ENCODE measurements around the gene LARP1.
A peak's percentile ranks its signal among the peaks of the same experiment; 100 is the strongest.

LARP1 gene

DNA sequence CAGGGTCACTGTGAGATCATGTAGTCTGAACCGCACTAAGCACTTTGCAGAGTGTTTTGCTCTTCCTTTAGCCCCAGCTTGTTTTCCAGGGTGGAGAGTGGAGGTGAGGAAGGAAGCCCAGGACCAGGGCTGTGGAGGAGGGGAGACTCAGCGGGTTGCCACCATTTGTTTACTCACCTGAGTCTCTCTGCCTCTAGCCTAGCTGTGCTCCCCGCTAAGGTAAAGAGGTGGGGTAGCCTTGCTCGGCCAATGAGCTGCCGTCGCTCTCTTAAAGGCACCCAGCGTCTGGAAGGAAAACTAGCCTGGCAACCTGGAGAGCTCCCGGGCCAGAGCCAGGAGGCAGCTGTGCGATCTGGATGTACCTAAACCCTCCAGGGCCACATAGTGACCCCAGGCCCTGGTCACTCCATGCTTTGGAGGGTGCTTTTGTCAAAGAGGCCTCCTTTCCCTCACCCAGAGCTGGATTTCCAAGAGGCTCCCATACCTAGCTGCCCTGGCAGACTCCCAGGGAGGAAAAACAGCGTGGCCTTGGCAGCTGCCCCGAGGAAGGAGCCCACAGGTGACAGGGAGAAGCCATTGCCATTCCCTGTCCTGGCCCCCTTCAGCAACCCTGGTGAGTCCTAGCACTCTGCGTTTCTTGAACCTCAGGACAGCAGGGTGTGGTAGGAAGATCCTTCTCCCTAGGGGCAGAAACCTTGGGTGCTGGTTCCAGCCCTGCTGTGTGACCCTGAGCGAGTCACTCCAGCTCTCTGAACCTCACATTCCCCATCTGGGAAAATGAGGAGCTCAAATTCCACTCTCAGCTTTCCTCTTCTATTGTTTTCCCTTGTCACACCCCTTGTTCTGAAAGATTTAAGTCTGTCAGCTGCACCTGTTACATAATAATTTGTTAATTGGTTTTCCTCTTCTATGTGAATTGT lies 42.4 kb upstream of the LARP1 start:
- DNase-seq (ENCODE audit: low read depth): no peak
- TF ChIP-seq, protein P1, sequence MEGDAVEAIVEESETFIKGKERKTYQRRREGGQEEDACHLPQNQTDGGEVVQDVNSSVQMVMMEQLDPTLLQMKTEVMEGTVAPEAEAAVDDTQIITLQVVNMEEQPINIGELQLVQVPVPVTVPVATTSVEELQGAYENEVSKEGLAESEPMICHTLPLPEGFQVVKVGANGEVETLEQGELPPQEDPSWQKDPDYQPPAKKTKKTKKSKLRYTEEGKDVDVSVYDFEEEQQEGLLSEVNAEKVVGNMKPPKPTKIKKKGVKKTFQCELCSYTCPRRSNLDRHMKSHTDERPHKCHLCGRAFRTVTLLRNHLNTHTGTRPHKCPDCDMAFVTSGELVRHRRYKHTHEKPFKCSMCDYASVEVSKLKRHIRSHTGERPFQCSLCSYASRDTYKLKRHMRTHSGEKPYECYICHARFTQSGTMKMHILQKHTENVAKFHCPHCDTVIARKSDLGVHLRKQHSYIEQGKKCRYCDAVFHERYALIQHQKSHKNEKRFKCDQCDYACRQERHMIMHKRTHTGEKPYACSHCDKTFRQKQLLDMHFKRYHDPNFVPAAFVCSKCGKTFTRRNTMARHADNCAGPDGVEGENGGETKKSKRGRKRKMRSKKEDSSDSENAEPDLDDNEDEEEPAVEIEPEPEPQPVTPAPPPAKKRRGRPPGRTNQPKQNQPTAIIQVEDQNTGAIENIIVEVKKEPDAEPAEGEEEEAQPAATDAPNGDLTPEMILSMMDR (IDR thresholded peaks at IDR 0.05; ENCODE audit: low read depth, low read length, missing control alignments): no peak
- H3K4me3 ChIP-seq (ENCODE audit: low read depth, low read length): no peak overlapping the region

DNA sequence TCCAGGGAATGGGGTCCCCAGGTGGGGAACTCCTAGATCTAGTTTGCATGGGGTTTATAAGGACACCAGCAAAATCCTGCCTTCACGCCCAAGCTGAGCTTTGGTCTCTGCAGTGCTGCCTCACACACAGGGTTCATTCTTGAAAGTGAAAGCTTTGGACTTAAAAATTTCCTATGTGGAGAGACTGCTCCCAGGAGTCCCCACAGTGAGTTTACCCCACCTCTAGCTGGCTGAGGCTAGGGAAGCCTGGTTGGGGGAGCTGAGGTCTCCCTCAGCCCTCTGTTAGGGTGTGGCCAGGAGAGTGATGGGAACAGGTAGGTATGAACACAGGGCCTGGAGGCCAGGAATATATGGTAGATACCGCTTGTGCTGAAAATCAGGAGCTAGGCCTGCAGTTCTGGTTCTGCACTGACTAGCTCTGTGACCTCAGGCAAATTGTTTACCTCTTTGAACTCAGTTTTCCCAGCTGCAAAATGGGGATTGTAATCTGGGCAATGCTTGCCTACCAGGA lies 41.5 kb upstream of the LARP1 start:
- no peak for DNase-seq (ENCODE audit: low read depth)
- no peak overlapping the region for H3K4me3 ChIP-seq (ENCODE audit: low read depth, low read length)

DNA sequence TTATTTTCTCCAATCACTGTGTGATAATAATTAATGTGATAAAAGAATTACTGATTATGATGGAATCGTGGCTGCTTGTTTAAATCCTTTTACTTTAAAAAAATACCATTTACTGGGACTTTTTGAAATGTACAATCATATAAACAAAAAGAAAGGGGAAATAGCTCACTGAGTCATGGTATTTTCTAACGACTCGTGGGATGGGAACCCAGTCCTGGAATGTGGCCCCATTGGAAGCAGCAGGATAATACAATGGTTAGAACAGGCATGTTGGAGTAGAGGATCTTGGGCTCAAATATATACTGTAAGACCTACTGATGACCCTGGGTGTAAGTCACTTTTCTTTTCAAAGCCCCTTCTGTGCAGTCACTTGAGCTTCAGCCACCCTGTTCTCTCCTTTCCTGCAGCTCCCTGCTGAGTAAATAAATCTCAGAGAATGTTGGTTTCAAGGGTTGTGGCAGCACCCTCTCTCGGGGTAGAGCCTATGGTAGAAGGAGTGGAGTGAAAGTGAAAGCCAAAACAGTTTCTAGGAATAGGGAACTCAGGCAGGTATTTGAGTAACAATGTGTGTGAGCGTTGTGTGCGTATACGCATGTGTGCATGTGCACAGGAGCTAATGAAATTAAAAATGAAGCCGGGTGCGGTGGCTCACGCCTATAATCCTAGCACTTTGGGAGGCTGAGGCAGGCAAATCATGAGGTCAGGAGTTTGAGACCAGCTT lies 40.8 kb upstream of the LARP1 start:
- TF ChIP-seq, protein P1 (IDR thresholded peaks at IDR 0.05; ENCODE audit: low read depth, low read length, missing control alignments): no peak
- peak; percentile 25 for DNase-seq (ENCODE audit: low read depth)
- no peak overlapping the region for H3K4me3 ChIP-seq (ENCODE audit: low read depth, low read length)

More for the DNA sequence above, 41.5 kb upstream of the LARP1 start:
- TF ChIP-seq, protein P1 (IDR thresholded peaks at IDR 0.05; ENCODE audit: low read depth, low read length, missing control alignments): no peak

DNA sequence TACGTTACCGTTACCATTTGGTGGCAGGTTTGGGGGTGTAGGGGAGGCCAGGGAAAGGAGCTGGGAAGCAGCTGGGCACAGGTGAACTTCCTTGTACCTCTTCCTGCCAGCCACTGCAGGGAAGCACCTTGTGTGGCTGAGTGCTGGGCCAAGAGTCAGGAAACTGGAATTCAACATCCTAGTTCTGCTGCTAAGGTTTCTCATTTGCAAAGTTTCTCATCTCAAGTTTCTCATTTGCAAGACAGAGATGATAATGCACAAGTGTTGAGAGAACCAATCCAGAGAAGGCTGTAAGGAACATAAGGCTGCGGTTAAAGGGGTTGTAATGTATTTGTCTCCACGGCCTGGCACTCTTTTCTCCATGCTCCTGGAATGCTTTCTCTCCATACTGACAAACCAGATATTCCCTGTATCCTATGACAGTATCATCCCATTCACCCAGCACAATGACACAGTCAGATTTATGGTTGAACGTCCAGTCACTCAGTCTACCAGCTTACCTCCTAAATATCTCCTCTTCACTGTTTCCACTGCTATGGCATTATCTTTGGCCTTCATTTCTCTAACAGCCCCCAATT lies 33.6 kb upstream of the LARP1 start:
- TF ChIP-seq, protein P1 (IDR thresholded peaks at IDR 0.05; ENCODE audit: low read depth, low read length, missing control alignments): no peak
- no peak overlapping the region for H3K4me3 ChIP-seq (ENCODE audit: low read depth, low read length)
- DNase-seq (ENCODE audit: low read depth): no peak

DNA sequence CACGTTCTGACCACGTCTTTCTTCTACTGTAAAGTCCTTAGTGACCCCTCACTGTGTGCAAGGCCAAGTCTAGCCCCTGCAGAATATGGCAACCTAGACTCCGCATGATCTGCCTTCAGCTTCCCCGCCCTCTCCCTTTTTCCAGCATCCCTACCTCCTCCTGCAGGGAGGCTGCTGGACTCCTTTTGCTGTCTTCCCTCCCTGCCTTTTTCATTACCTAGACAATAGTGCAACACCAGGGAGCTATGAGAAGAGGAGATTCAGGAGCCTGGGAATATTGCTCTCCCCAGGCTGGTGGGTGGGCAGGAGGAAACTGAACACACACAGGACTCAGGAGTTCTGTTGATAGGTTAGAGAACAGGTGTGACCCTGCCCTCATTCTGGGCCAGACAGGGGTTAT lies 33.1 kb upstream of the LARP1 start:
- TF ChIP-seq, protein P1 (IDR thresholded peaks at IDR 0.05; ENCODE audit: low read depth, low read length, missing control alignments): no peak
- no peak overlapping the region for H3K4me3 ChIP-seq (ENCODE audit: low read depth, low read length)
- DNase-seq (ENCODE audit: low read depth): no peak

DNA sequence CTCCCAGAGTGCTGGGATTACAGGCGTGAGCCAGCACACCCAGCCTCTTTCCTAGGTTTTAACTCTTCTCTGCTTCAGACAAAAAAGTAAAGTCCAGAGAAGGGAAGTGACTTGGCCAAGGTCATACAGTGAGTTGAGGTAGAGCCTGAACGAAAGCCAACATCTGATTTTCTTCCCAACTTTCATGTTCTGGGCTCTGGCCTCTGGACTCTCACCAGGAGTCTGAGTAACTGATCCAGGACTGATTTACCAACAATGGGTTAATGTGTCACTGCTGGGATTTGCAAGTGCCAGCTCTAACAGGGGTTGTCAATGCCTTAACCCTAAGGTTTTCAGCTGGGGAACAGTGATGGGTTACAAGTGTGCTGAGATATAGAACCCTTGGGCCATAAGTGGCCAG lies 32.2 kb upstream of the LARP1 start:
- DNase-seq (ENCODE audit: low read depth): no peak
- no peak overlapping the region for H3K4me3 ChIP-seq (ENCODE audit: low read depth, low read length)
- TF ChIP-seq, protein P1 (IDR thresholded peaks at IDR 0.05; ENCODE audit: low read depth, low read length, missing control alignments): no peak

All from GM12864 (cell line).